ENCODE data around the gene SEMA3B.

SEMA3B gene

GRCh38 chr3:50290161-50290641 is 21.3 kb downstream of the SEMA3B start:
- no peak for DNase-seq

- peak; percentile 86 to 99 (median 97) for DNase-seq
These were observed 23.5 kb downstream of the SEMA3B start, which contains the start of gene IFRD2 for GRCh38 chr3:50292159-50293078. Gene IFRD2 (minus strand): TSS chr3:50292429. CDS start chr3:50292274, 155 bp downstream.

GRCh38 chr3:50293079-50293801 is 24.3 kb downstream of the SEMA3B start:
- DNase-seq = no peak

GRCh38 chr3:50294089-50294488 is 25.1 kb downstream of the SEMA3B start:
- no peak for DNase-seq

- no peak for DNase-seq
These were observed 25.8 kb downstream of the SEMA3B start for GRCh38 chr3:50294492-50295403.

- peak in 5 of 56 donors; percentile 12 to 44 (median 39) for DNase-seq
These were observed 26.8 kb downstream of the SEMA3B start for GRCh38 chr3:50295553-50296431.

- no peak for DNase-seq
These were observed 27.9 kb downstream of the SEMA3B start for GRCh38 chr3:50296721-50297383.

- no peak for DNase-seq
These were observed 28.4 kb downstream of the SEMA3B start for GRCh38 chr3:50297384-50297775.

- DNase-seq = no peak
These were observed 29.2 kb downstream of the SEMA3B start for GRCh38 chr3:50297896-50298725.

- DNase-seq = peak; percentile 76 to 100 (median 100)
These were observed 30.1 kb downstream of the SEMA3B start, which contains the start of the genes HYAL3 and NAA80 for GRCh38 chr3:50298836-50299637. Gene HYAL3 (minus strand): TSS chr3:50299405. CDS start chr3:50295602, 3,803 bp downstream. Gene NAA80 (minus strand): TSS chr3:50299405. CDS start chr3:50297463, 1,942 bp downstream.

GRCh38 chr3:50299638-50299928 is 30.6 kb downstream of the SEMA3B start:
- no peak for DNase-seq

GRCh38 chr3:50299929-50300680 is 31.2 kb downstream of the SEMA3B start:
- peak in 35 of 56 donors; percentile 36 to 80 (median 69) for DNase-seq

GRCh38 chr3:50300681-50301254 is 31.8 kb downstream of the SEMA3B start:
- DNase-seq = no peak

GRCh38 chr3:50302095-50303012 is 33.4 kb downstream of the SEMA3B start:
- DNase-seq = no peak
